Measurements from ENCODE around the gene TMEM59L.

GRCh38 chr19:18608805-18609716 lies 3.6 kb upstream of the TMEM59L start:
- no peak for TF ChIP-seq CTCF (IDR thresholded peaks at IDR 0.05)
- no peak for TF ChIP-seq EZH2 (IDR thresholded peaks at IDR 0.05)

Data from neural progenitor cell (in vitro differentiated cells).